ENCODE data around the gene ACTR1B.

- TF ChIP-seq REST (IDR thresholded peaks at IDR 0.05; ENCODE audit: insufficient read depth in 1 of 2, low read depth in 2 of 2, low read length in 2 of 2) = no peak
- TF ChIP-seq SIN3A (IDR thresholded peaks at IDR 0.05; ENCODE audit: borderline replicate concordance, insufficient read depth, low read length) = no peak
- TF ChIP-seq FOXP2 (optimal IDR thresholded peaks at IDR 0.05; ENCODE audit: borderline replicate concordance, extremely low read depth, extremely low read length, insufficient read depth) = no peak
- no peak for TF ChIP-seq POLR2AphosphoS5 (IDR thresholded peaks at IDR 0.05; ENCODE audit: low read depth, low read length)
Observed at GRCh38 chr2:97660775-97661389, 3.0 kb downstream of the ACTR1B start.

Data from PFSK-1 (cell line).